Activated naive CD8-positive, alpha-beta T cell treated with anti-CD3 and anti-CD28 coated beads for 36 hours (primary cell): ENCODE results near the gene CEP78. TPM values are rescaled to one million over a fixed set of nuclear protein-coding genes. Genes with fewer than 3 reads are reported as not detected.

Experiments
- DNase-seq: peaks from one replicate; pipeline ENCODE4 v3.0.0; 2021
- H3K27ac Mint-ChIP-seq: one replicate; pipeline ENCODE4 v1.8.0; 2022; ENCODE audit warnings: mild to moderate bottlenecking, moderate library complexity, mixed read lengths
- H3K27me3 Mint-ChIP-seq: one replicate; pipeline ENCODE4 v1.8.0; 2022; ENCODE audit warnings: mild to moderate bottlenecking, mixed read lengths
- H3K36me3 Mint-ChIP-seq: one replicate; pipeline ENCODE4 v1.8.0; 2021; ENCODE audit warnings: mild to moderate bottlenecking, mixed read lengths
- H3K4me1 Mint-ChIP-seq: one replicate; pipeline ENCODE4 v1.8.0; 2021; ENCODE audit warnings: mixed read lengths
- H3K4me3 Mint-ChIP-seq: one replicate; pipeline ENCODE4 v1.8.0; 2022; ENCODE audit warnings: mild to moderate bottlenecking, moderate library complexity, mixed read lengths
- H3K9me3 Mint-ChIP-seq: one replicate; pipeline ENCODE4 v1.8.0; 2022; ENCODE audit warnings: mixed read lengths
- total RNA-seq, 2 experiments: library from RNA; stranded (reverse); gene quantifications; one replicate each; pipeline ENCODE4 v1.2.3, GENCODE V29; 2021

The CEP78 gene
- total RNA-seq, 2 experiments from 2014 or later: 41.1 to 41.8 TPM

DNA sequence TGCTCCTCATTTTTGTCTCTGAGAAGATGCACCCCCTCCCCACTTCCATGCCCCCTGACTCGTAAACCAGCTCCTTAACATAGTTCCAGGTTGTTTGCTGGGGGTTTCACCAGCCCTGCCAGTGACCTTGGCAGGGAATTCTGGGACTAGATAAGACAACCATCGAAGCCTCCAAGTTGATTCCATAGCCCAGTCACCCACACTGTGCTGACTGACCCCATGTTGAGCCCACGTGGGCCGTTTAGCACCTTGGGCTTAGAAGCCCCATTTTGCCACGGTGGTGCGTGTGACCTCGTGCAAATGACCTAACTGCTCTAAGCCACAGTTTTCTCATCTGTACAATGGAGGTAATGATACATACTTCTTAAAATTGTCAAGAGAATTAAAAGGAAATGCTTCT, 85.6 kb downstream of the CEP78 start:
- Mint-ChIP-seq H3K4me3 (no peak overlapping the region), H3K27ac (no peak overlapping the region), H3K27me3 (no peaks in the 10 kb centered on the region), H3K9me3 (no peaks in the 10 kb centered on the region), H3K4me1 (peaks cover 4% of the 10 kb centered on the region), H3K36me3 (peaks cover 85% of the 10 kb centered on the region)
- DNase-seq: no peak

DNA sequence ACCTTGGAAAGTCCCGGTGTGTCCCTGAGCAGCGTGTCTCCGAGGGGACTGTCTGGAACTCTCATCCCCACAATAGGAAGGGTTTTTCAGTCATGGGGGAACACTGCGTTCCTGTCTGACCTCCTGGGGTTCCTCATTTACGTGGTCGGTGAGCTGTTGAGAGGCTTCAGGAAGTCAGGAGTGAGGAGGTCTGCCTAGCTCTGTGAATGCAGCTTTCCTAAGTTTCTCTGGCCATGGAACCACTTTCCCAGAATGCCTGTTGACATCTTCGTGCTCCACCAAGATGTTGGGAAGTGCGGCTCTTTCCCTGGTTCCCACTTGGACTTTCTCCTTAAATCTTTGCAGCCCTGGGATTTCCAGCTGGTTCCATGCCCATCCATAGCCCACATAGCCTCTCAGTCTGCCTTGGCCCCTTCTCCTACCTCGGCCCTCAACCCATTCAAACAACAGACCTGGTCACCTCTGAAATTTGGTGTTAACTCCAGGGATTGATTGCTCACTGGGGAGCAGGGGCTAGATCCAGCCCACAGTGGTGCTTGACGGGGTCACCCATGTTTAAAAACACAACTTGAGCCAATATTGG, 88.3 kb downstream of the CEP78 start:
- Mint-ChIP-seq H3K36me3 (peaks cover 83% of the 10 kb centered on the region), H3K9me3 (no peaks in the 10 kb centered on the region), H3K4me3 (no peak overlapping the region), H3K27ac (no peak overlapping the region), H3K4me1 (peaks cover 4% of the 10 kb centered on the region), H3K27me3 (no peaks in the 10 kb centered on the region)
- no peak for DNase-seq

- Mint-ChIP-seq H3K4me1 (peaks cover 4% of the 10 kb centered on the region), H3K36me3 (peaks cover 81% of the 10 kb centered on the region), H3K27ac (no peak overlapping the region), H3K9me3 (no peaks in the 10 kb centered on the region), H3K27me3 (no peaks in the 10 kb centered on the region), H3K4me3 (no peak overlapping the region)
- DNase-seq: no peak
These were observed 88.8 kb downstream of the CEP78 start for GRCh38 chr9:78324682-78325081.

- H3K4me1 Mint-ChIP-seq: peaks cover 4% of the 10 kb centered on the region
- no peaks in the 10 kb centered on the region for H3K9me3 Mint-ChIP-seq
- no peaks in the 10 kb centered on the region for H3K27me3 Mint-ChIP-seq
- H3K27ac Mint-ChIP-seq: peak overlapping the region; percentile 71
- H3K4me3 Mint-ChIP-seq: no peak overlapping the region
- DNase-seq: no peak
- H3K36me3 Mint-ChIP-seq: peaks cover 81% of the 10 kb centered on the region
These were observed 89.5 kb downstream of the CEP78 start for GRCh38 chr9:78325343-78325742.

GRCh38 chr9:78325846-78326360, 90.0 kb downstream of the CEP78 start:
- Mint-ChIP-seq H3K36me3 (peaks cover 80% of the 10 kb centered on the region), H3K4me3 (no peak overlapping the region), H3K27me3 (no peaks in the 10 kb centered on the region), H3K4me1 (peaks cover 7% of the 10 kb centered on the region), H3K27ac (no peak overlapping the region), H3K9me3 (no peaks in the 10 kb centered on the region)
- DNase-seq: no peak

GRCh38 chr9:78326564-78326963, 90.7 kb downstream of the CEP78 start:
- Mint-ChIP-seq H3K9me3 (no peaks in the 10 kb centered on the region), H3K4me3 (no peak overlapping the region), H3K27me3 (no peaks in the 10 kb centered on the region), H3K27ac (no peak overlapping the region), H3K4me1 (peaks cover 7% of the 10 kb centered on the region), H3K36me3 (peaks cover 80% of the 10 kb centered on the region)
- no peak for DNase-seq

Other genes starting within 250 kb of the CEP78 start
- gene GNAQ, start 204.3 kb upstream of the CEP78 start, total RNA-seq: 10 to 100 TPM; 22.4 to 22.7 TPM
- gene PSAT1, start 61.0 kb downstream of the CEP78 start, total RNA-seq: 100 to 1,000 TPM; 191 to 195 TPM